Fibroblast of the conjunctiva (primary cell): ENCODE measurements around the gene OPA3.

Experiments used
- DNase-seq: peaks from one replicate; pipeline ENCODE4 v3.0.0-alpha.2; 2010; ENCODE audit warnings: low read depth

OPA3 gene

GRCh38 chr19:45503909-45504308 lies 80.7 kb downstream of the OPA3 start:
- DNase-seq: no peak

- no peak for DNase-seq
Measured at GRCh38 chr19:45502111-45502510, 82.5 kb downstream of the OPA3 start.

DNA sequence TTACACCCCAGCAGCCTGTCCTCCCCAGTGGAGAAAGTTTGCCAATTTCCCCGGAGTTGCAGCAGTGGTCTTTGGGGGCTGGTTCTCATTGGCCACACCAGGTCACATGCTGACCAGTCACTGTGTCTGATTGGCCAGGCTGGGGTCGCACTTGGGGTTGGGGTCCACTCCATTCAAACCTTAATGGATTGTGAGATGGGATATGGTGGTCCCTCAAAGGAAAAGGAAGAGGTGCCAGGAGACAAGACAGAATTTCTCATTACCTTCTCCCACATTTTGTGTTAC lies 82.9 kb downstream of the OPA3 start:
- DNase-seq: no peak

- no peak for DNase-seq
Measured at GRCh38 chr19:45500918-45501729, 83.5 kb downstream of the OPA3 start.

- DNase-seq: peak; percentile 22
Measured at GRCh38 chr19:45499196-45500180, 85.1 kb downstream of the OPA3 start.

- DNase-seq: no peak
Measured at GRCh38 chr19:45498411-45499195, 86.0 kb downstream of the OPA3 start, which contains the start of gene PPM1N. PPM1N (plus strand) TSS chr19:45498443; CDS start chr19:45498473, 30 bp downstream.

GRCh38 chr19:45497791-45498190 lies 86.8 kb downstream of the OPA3 start:
- no peak for DNase-seq

DNA sequence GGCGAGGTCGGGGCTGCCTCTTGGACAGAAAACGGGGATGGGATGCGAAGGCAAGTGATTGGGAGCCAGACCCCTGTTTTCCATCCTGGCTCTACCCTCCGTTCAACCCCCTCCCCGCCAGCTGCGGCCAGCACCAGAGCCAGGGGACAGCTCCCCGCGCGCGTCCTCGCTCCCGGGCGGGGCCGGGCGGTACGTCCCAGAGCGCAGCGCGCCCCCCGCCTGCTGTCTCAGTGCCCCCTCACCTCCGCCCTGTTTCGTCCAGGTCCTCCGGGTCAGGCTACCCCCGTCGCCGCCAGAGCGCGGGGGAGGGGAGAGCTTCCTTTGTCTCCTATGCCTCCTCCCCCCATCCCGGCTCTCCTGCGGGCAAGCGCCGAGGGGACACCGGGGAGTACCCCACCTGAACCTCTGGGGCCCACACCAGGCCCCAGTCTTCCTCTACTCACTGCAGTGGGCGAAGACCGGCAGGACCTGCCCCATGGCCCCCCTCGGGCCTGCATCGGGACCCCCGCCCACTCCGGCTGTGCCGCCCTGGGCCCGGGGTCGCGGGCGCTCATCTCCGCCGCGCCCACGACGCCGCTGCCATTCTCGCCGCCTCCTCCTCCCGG lies 88.2 kb downstream of the OPA3 start:
- no peak for DNase-seq

- DNase-seq: no peak
Measured at GRCh38 chr19:45495178-45495577, 89.4 kb downstream of the OPA3 start.

DNA sequence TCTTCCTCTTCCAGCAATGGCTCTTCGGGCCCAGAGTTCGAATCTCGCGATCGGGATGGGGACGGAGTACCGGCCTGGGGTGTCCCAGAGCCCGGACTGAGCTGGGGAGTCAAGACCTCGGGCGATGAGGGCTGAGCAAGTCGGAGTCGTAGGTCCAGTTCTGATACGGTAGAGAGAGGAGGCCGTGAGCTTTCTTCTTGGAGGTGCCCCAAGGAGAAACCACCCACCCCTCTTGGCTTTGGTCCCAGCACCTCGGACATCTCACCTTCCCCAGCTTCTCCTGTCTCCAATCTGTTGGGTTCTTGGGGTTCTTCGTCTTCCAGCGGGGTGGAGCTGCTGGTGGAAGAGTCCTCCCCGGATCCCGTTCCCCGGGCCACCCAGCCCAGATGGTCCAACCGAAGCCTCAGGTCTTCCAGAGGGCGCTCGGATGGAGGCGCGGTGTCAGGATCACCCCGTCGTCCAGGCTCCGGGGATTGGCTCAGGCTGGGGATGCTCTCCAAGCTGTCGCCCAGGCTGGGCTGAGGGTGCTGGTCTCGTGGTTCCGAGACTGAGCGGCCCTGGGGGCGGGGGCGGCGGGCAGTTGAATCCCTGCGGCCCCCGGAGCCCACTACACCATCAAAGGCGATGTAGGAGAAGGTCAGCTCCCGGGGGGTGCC lies 90.2 kb downstream of the OPA3 start:
- no peak for DNase-seq

- DNase-seq: peak; percentile 56
Measured at GRCh38 chr19:45492627-45493470, 91.8 kb downstream of the OPA3 start.

DNA sequence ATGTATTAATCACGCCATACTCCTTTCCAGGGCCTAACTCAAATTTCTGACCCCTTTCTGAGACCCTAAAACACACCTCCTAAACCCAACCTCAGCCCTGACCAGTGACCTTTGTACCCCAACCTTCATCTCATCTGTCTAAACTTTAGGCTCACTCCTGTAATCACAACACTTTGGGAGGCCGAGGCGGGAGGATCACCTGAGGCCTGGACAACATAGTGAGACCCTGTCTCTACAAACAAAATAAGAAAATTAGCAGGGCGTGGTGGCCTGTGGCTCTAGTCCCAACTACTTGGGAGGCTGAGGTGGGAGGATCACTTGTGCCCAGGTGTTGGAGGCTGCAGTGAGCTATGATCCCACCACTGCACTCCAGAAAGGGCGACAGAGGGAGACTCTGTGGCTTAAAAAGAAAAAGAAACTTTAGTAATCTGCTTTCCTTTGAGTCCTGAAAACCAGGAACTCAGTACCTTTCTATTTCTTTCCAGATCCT lies 92.4 kb downstream of the OPA3 start:
- no peak for DNase-seq

DNA sequence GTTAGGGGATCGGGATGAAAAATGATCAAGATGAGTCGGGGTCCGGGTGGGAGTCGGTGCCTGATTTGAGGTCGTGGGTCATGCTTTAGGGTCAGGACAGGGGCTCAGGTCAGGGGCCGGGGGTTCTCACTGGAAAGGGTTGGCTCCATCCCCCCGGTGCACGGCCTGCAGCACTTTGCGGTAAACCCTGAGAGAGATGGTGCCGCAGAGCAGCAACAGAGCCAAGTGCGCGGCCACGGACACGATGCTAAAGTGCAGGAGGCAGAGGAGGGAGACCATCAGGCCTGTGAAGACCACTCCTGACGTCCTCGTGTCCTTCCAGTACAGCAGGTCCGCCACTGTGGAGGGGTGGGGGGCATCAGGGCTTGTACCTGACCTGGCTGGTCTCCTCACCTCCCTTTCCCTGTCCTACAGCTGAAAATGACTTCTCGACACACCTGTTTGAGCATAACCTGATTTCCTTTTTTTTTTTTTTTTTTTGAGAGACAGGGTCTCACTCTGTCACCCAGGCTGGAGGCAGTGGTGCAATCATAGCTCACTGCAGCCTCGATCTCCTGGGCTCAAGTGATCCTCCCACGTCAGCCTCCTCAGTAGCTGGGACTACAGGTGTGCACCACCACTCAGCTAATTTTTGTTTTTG lies 95.3 kb downstream of the OPA3 start:
- no peak for DNase-seq

DNA sequence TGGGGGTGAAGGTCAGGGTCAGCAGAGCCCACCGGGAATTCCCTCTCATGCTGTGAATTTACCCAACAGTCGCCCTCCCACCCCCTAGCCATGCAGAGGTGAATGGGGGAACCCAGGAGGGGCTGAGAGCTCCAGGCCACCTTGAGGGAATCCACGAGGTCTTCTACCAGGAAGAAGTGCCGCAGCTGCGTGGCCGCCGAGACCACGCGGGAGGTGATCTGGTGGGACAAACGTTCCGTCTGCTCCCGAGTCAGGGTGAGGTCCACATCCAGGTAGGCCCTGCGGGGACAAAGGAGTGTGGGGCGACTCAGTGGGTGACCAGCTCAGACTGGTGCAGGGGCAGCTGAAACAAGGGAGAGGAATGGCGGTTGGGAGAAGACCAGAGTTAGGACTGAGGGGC lies 95.9 kb downstream of the OPA3 start:
- no peak for DNase-seq

- DNase-seq: peak; percentile 93
Measured at GRCh38 chr19:45485305-45486077, 99.1 kb downstream of the OPA3 start.

- no peak for DNase-seq
Measured at GRCh38 chr19:45484273-45484945, 100.2 kb downstream of the OPA3 start.

GRCh38 chr19:45483033-45483432 lies 101.6 kb downstream of the OPA3 start:
- no peak for DNase-seq
